K562 (cell line): ENCODE data around the gene PIGT. TPM values are rescaled to one million over a fixed set of nuclear protein-coding genes. Genes with fewer than 3 reads are reported as not detected.

Experiments
- CTCF ChIP-seq, 3 experiments: IDR thresholded peaks in 2 of 3; conservative IDR thresholded peaks in 1 of 3; 2 replicates each; pipeline ENCODE4 v1.5.1; 2011 to 2012; ENCODE audit warnings: low read length in 3 of 3, mild to moderate bottlenecking in 3 of 3, control low read depth in 2 of 3, improper control_type of control experiment in 1 of 3, inconsistent platforms in 1 of 3, low read depth in 1 of 3, mixed read lengths in 1 of 3, moderate library complexity in 1 of 3; ENCODE audit not compliant: insufficient read depth in 2 of 3
- CTCFL ChIP-seq: IDR thresholded peaks from 2 replicates; pipeline ENCODE4 v1.6.1; 2011; ENCODE audit warnings: borderline replicate concordance, low read depth, mild to moderate bottlenecking, moderate library complexity, low read length; ENCODE audit not compliant: insufficient read depth, poor library complexity, severe bottlenecking
- L3MBTL2 ChIP-seq: fragments of 450-650 bp; IDR thresholded peaks from 2 replicates; pipeline ENCODE4 v1.6.1; 2016; ENCODE audit warnings: mild to moderate bottlenecking, moderate library complexity
- MAX ChIP-seq: sonication (generic); formaldehyde crosslinking; IDR thresholded peaks from 2 replicates; pipeline ENCODE4 v1.9.0; 2022; ENCODE audit warnings: mild to moderate bottlenecking, missing genetic modification reagents
- NRF1 ChIP-seq, 2 experiments: fragments of 450-650 bp; IDR thresholded peaks in 1 of 2; conservative IDR thresholded peaks in 1 of 2; 2 replicates each; pipeline ENCODE4 v1.6.1; 2014; ENCODE audit warnings: mild to moderate bottlenecking in 2 of 2
- RHOXF2B ChIP-seq: fragments of 250-450 bp; sonication (Bioruptor Pico); conservative IDR thresholded peaks from 2 replicates; pipeline ENCODE4 v1.5.1; 2021
- SMC3 ChIP-seq: conservative IDR thresholded peaks from 2 replicates; pipeline ENCODE4 v1.6.1; 2011; ENCODE audit warnings: low read depth, low read length, improper control_type of control experiment; ENCODE audit not compliant: insufficient read depth
- ZNF253 ChIP-seq: fragments of 250-450 bp; sonication (Bioruptor Pico); conservative IDR thresholded peaks from 2 replicates; pipeline ENCODE4 v1.6.1; 2021; ENCODE audit warnings: mild to moderate bottlenecking
- polyA plus RNA-seq, 8 experiments: library from polyadenylated mRNA; depleted of rRNA in 4 of 8; stranded (reverse) in 5 of 8; unstranded in 3 of 8; fragments of >200 nt; fragmentation: Nextera tagmentation in 2 of 8; fragmentation: Illumina TruSeq in 1 of 8; extraction: Ambion mirVana in 2 of 8; extraction: Trizol in 1 of 8; gene quantifications; 2 replicates each; pipeline versions ENCODE4 v1.2.1 to v1.2.3, GENCODE V29; 2011 to 2014; ENCODE audit warnings: inconsistent platforms in 1 of 8, missing spikeins in 1 of 8
- total RNA-seq, 7 experiments: library from RNA; depleted of rRNA in 6 of 7; stranded (reverse); fragments of >200 nt in 6 of 7; fragmentation: Illumina TruSeq in 2 of 7; extraction: Trizol in 2 of 7; gene quantifications; 2 replicates each; pipeline versions ENCODE4 v1.2.1 to v1.2.3, GENCODE V29; 2011 to 2021; ENCODE audit warnings: low replicate concordance in 1 of 7

PIGT gene
- total and polyA plus RNA-seq, 9 of the 15 experiments (the other 6 are each of a cell fraction or from before 2014, with no cell fraction given), result 14.6 to 108 (median 46.9) TPM

- peak; percentile 70 for TF ChIP-seq CTCFL
- peak; percentile 50 to 57 (median 56); a peak in 5 of 6 replicates for TF ChIP-seq CTCF (IDR thresholded peaks at IDR 0.05 in 2 of 3, conservative IDR thresholded peaks at IDR 0.05 in 1 of 3; ENCODE audit: insufficient read depth in 2 of 3, low read depth in 1 of 3, low read length in 3 of 3)
- no peak for TF ChIP-seq MAX (CRISPR knock-in tag)
- 0 out of 2 replicates have a peak, but pooled peaks have one; percentile 24 for TF ChIP-seq SMC3
- no peak for TF ChIP-seq RHOXF2B
- 0 out of 2 replicates have a peak, but pooled peaks have one; percentile 15 for TF ChIP-seq L3MBTL2
- TF ChIP-seq NRF1 (conservative IDR thresholded peaks at IDR 0.05 in 1 of 2, IDR thresholded peaks at IDR 0.05 in 1 of 2), result no peak
- TF ChIP-seq ZNF253, result no peak
Observed at GRCh38 chr20:45456632-45457031, 40.7 kb downstream of the PIGT start (continued).
